Activated gamma-delta T cell treated with anti-CD3 and anti-CD28 coated beads, Interleukin-2, amount 50 U/mL, for 16 hours (primary cell): ENCODE results near the gene DLG5.

Experiments used
- DNase-seq: peaks from one replicate; pipeline ENCODE4 v3.0.0-alpha.2; 2020; ENCODE audit warnings: low read depth

DLG5 gene

DNA sequence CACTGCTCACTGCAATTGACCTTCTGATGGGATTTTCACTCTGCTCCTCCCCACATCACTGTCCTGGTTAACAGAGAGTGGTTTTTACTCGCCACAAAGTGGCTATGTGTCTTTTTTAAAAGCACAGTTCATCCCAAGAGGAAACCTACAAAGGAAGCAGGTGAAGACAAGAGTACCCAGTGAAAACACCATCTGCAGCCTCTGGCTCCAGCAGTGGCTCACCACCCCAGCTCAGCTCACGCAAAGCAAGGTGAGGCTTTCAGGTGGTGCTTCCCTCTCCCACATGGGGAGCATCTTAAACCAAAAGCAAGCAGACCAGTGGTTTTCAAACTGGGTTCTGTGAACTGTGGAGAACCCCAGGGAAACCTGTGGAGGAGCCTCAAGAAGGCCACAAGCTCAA lies 14.0 kb downstream of the DLG5 start:
- no peak for DNase-seq

DNA sequence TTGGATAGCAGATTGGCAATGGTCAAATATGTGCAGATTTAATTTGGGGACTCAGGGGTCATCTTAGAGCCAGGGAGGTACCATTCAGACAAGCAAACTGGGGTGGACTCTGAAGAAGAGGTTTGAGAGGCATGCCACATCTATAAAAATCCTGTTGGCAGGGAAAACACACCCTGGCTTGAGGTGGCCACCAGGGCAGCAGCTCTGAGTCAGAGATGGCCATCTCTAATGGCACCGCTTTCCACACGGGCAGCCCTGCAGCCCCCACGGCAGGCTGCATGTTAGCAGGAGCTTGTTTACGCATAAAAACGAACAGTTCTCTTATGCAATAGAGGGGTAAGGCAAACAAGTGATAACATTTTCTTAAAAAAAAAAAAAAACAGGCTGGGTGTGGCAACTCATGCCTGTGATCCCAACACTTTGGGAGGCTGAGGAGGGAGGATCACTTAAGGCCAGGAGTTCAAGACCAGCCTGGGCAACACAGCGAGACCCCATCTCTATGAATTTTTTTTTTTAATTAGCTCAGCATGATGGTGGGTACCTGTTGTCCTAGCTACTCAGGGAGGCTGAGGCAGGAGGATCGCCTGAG lies 14.9 kb downstream of the DLG5 start:
- no peak for DNase-seq

DNA sequence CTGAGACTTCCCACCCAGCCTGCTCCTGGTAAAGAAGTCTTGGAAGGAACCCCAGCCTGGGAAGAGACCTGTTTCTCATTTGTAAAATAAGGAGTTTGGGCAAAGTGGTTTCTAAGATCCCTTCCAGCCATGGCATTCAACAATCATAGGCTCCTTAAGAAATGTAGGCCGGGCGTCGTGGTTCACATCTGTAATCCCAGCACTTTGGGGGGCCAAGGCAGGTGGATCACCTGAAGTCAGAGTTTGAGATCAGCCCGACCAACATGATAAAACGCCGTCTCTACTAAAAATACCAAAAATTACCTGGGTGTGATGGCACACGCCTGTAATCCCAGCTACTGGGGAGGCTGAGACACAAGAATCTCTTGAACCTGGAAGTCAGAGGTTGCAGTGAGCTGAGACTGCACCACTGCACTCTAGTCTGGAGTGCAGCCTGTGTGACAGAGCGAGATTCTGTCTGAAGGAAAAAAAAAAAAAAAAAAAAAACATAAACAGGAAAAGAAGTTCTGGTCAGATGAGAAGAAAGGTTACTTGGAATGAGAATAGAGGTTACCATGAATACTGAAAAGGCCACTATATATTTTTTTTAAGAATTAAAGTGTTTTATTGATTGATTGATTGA lies 15.9 kb downstream of the DLG5 start:
- no peak for DNase-seq

DNA sequence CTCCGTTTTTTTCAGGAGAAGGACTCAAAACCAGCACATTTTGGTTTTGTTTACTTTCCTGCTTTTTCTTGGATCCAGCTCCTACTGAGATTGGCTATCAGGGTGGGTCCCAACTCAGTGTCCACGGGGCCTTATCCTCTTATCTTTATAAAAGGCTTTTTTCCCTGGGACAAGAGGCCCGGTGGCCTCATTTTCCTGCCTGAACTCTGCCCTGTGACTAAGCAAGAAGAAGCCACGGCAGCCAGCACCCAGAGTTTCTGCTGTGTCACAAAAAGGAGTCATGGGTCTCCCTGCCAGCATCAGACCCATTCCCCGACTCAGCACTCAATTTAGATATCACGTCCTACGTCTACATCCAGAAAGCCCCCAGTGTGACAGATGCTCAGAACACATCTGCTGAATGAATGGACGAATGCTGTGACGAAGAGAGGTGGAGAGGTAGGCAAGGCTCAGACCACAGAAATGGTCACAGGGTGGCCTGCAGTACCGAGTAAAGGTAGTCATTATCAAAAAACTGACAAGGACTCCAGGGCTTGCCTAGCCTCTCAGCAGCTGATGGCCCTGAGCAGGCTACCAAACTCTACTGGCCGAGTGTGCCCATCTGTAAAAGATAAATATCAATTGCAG lies 16.7 kb downstream of the DLG5 start:
- DNase-seq, result no peak

DNA sequence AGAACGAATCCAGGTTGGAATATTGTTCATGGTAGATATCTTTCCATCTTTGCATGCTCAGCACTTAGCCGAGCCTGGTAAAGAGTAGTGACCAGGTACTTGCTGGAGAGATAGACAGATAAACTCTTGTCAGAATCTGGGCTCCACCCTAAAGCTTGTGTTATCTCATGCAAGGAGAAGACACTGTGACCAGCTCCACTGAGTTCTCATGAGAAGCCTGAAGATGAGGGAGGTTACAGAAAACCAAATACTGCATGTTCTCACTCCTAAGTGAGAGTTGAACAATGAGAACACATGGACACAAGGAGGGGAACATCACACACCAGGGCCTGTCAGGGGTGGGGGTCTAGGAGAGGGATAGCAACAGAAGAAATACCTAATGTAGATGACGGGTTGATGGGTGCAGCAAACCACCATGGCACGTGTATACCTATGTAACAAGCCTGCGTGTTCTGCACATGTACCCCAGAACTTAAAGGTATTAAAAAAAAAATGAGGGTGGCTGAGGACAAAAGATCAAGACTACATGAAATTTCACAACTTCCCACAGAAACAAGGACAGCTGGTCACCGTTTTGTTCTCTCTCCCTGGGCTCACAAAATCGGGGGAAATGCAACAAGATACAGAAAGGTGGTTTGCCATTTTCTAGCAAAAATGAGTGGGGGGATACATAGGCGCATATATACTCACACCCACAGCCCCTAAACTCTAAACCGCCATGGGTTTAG lies 17.4 kb downstream of the DLG5 start:
- DNase-seq, result no peak

DNA sequence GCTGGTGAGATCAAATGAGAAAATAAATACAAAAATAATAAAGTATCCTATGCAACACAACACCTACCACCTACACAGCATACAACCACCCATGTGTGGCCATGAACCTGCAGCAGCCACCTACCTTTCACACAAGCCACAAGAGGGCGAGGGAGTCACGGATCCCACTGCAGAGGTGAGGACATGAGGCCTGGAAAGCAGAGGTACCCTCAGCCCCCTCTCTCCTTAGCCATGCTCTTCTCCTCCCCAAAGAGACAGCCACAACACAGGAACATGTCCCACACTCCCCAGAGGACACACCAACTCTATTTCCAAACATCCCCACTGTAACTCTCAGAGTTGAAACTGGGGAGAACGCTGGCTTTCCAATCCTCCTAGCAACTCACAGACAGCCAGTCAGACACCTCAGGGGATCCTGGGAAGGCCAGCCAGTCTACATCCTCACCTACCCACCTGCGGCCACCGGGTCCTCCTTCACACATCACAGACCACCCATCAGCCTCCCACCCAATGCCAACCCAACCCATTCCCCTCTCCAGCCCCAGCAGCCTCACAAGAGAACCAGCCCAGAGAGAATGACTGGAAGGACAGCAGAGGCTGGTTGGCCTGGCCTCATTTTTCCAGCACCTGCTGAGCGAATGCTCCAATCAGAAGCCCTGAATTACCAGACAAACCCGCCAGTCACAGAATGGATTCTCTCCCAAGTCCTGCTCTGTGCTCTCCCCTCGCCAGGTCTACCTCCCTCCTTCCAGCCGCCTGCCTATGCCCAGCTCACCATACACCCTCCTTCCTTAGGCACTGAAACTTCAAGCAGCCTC lies 18.4 kb downstream of the DLG5 start:
- no peak for DNase-seq

DNA sequence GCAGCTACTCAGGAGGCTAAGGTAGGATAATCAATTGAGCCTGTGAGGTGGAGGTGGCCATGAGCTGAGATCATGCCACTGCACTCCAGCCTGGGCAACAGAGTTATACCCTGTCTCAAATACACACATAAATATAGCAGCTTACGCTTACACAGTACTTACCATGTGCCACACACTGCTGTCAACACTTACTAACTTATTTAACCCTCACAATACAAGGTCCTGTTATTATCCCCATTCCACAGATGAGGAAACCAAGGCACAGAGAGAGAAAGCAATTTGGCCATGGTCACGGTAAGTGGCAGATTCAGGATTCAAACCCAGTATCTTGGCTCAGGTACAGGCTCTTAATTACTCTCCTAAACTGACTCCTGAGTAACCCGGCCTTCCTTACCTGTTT lies 19.1 kb downstream of the DLG5 start:
- DNase-seq, result no peak

DNA sequence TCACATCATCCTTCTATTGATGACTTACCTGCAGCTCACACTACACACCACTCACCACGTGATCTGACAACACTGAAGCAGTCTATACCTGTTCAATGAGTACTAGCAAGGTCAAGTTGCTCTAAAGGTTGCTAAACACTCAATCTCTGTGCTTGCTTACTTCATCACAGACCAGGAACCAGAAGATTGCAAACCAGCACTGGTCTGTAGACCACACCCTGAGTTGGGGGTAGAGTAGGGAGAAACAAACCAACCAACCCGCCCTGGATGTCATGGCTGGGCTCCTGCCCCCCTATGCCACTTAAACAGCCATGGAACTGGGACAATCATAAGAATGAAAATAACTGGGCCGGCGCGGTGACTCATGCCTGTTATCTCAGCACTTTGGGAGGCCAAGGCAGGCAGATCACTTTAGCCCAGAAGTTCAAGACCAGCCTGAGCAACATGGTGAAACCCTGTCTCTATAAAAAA lies 19.6 kb downstream of the DLG5 start:
- DNase-seq, result no peak

DNA sequence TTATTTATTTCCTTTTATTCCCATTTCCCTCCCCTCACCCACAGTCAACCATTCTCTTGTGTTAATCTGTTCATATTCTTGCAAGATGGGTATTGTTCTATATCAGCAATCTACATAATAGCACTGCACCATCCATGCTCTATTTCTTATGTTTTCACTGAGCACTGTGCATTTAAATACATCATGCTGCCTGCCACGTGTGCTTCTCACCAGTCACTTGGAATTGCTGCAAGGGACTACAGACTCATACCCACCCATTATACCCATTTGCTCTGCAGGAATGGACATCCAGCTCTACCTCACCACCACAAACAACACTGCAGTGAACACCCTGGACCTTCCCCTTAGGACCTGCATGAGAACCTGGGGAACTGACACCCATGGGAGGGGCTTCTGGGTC lies 20.8 kb downstream of the DLG5 start:
- DNase-seq, result no peak

DNA sequence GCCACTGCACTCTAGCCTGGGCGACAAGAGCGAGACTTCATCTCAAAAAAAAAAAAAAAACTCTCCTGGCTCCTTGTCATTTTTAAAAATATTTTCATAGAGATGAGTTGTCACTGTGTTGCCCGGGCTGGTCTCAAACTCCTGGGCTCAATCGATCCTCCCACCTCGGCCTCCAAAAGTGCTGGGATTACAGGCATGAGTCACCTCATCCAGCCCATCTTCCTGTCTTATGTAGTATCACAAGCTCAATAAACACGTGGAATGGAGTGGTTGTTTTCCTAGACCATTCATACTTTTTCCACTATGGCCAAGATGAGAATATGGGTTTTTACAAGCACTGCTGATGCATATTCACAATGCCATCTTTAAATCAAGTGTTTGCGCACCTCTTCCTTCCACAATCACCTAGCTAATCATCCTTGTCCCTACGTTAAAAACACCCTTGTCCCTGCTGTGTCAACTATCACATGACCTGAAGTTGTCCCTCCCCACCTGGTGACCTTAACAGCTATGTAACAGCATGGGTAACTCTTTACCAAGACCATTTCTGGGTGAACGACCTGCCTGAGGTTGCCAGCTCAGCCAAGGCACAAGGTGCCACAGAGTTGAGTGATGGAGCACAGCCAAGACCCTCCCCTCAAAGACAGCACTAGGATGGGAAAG lies 21.3 kb downstream of the DLG5 start:
- no peak for DNase-seq

DNA sequence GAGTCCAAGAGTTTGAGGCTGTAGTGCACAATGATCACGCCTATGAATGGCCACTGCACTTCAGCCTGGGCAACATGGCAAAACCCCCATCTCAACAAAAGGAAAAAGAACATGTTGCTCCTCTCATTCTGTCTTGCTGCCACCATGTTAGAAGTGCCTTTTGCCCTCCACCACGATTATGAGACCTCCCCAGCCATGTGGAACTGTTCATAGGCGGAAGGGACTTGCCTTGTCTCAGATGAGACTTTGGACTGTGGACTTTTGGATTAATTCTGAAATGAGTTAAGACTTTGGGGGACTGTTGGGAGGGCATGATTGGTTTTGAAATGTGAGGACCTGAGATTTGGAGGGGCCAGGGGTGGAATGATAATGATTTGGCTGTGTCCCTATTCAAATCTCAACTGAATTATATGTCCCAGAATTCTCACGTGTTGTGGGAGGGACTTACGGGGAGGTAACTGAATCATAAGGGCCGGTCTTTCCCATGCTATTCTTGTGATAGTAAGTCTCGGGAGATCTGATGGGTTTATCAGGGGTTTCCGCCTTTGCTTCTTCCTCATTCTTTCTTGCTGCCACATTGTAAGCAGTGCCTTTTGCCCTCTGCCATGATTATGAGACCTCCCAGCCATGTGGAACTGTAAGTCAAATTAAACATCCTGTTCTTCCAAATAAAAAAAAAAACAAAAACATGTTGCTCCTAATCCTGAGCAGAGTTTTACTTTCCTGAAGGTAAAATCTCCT lies 22.3 kb downstream of the DLG5 start:
- DNase-seq, result no peak

DNA sequence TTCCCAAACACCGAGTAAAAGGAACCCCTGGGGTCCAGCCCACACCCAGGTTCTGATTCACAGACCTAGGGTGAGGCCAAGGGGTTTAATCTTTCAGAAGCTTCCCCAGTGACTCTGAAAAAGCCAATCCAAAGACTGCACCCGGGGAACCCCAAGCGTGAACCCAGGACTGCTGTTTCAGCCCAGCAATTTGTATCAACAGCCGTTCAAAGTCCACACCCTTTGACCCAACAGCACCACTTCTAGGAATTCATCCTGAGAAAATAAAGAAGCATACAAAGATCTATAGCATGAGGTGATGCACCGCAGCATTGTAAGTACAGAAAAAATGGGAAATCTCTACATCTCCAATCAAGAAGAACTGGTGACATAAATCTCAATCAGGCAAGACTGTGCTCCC lies 24.4 kb downstream of the DLG5 start:
- DNase-seq, result no peak

DNA sequence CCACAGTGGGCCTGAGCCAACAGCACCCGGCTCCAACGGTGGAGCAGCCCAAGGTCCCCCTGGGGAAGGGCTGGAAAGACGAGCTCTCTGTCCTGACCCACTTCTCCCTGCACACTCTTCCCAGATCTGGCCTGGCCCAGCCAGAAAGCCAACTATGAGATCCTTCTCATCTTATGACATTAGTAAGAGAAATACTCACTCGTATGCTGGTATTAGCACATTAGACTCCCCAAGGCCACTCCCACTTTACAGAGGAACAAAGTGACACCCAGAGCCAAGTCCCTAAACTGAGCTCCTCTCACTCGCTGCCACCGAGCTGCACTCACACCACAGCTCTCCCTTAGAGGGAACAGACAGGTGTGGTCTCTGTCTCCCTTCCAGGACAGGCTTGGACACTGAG lies 24.8 kb downstream of the DLG5 start:
- DNase-seq, result no peak

DNA sequence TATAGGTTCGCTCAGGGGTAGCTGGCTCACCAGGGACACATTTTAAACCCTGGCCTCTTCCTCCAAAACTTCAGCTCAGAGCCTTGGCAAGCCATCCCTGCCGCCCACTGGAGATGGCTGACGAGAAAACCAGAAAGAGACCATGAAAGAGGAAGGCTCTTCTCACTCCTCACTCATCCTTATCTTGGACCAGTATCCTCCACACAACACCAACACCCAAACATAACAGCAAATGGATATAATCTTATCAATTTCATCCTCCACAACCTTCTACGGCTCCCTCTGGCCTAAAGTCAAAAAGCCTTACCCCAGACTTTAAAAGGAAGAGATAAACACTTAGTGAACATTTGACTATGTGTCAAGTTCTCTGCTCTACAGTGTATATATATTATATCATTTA lies 26.9 kb downstream of the DLG5 start:
- DNase-seq, result no peak

DNA sequence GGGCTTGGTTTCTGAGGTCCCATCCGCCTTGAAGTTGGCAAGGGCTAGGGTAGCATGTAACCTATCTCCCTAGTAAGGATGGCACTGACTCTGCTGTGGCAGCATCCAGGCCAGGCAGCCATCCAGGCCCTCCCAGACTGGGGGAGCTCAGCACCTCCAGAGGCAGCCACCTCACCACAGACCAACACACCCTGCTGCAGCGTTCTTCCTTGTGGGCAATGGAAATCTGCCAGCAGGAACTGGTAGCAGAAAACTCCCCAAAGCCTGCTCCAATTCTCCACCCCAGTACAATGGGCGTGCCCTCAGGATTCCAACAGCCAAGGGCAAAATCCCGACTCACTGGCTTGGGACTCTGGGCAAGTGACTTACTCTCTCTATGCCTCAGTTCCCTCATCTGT lies 27.5 kb downstream of the DLG5 start:
- DNase-seq, result no peak

DNA sequence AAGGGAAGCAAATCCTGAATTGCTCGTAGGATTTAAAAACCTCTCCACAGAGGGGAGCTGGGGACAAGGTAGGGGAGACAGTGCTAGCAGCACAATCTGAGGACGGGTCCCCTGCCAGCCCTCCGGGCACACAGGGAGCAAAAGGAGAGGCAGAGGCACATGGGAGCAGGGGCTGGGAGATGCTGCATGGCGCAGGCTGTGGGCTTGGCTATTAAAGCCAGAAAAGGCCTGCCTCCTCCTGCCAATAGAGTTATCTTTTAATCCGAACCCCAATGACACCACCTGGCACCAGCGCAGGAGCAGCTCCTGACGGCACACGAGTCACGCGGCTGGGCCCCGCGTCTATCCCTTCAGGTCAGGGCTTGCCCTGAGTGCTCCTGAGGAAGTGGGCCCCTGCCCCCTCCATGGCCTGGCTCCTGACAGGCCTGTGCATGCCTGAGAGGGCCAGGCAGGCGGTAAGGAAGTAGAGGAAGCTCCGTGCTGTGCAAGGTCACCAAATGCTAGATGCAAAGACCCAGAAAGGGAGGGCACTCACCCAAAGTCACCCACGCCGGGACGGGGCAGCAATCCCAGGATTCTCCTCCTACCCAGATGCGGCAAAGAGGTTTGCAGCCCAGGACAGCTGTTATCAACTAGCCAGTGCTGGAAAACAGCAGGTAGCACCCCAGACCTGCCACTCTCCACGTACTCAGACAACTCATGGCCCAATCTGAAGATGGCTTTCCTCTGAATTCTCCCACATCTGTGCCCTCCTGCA lies 28.1 kb downstream of the DLG5 start:
- DNase-seq, result no peak

DNA sequence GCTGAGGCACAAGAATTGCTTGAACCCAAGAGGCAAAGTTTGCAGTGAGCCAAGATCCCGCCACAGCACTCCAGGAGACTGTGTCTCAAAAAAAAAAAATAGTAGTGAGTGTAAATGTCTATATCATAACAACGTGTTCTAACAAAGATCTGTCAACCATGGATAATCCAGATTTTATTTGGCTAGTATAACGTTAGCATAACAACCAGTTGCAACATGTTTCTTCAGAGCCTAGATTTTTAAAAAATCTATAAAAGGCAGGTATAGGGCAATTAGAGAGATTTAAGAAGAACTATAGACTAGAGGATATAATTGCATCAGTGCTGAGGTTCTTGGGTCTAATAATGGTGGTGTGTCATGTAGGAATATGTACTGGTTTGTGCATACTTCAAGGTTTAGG lies 30.5 kb downstream of the DLG5 start:
- no peak for DNase-seq

DNA sequence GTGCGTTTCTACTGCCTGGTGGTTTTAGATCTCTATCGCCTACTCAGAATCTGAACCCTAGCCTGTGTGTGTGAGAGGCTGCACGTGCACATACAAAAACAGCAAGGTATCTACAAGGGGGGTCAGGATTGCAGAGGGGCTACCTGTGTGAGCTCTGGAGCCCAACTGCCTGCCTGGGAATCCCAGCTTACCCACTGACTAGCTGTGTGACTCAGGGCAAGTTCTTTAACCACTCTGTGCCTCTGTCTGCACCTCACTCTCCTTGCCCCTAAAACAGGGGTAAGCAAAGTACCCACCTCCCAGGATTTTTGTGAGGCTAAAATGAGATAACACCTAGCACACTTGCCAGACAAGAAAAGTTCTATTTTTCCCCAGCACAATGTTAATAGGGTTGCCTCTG lies 32.5 kb downstream of the DLG5 start:
- no peak for DNase-seq

DNA sequence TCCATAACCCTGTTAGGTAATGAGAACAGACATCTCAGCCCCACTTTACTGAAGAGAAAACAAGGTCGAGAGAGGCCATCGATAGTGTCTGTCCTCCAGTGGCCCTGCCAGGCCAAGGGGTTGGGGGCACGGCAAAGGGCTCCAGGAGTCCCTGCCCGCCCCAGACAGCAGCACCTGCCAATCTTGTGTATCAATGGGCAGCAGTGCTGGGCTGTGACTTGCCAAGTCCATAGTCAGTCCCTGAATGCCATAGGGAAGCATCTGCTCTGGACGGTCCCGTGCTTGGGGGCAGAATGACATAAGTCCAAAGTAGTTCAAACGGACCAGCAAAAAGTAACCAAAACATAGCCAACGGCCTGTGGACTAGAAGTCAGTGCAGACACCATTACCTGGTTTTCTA lies 33.2 kb downstream of the DLG5 start:
- DNase-seq, result no peak

DNA sequence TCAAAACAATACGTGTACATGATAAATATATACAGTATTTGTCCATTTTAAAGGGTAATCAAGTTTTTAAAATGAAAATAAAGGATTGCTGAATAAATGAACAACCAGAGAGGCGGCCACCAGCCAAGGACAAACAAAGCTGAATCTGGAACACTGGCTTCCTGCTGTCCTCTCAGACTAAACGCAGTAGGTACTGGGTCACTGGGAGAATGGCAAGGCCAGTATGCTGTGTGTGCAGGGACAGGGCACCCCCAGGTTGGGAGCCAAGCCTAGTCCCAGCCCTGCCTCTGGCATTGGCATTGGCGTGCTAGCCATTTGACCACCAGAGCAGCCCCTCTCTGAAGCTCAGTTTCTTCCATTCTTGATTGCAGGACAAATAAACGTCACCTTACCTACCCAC lies 33.8 kb downstream of the DLG5 start:
- no peak for DNase-seq
